ENCODE data around the gene RIOK1.

RIOK1 gene

GRCh38 chr6:7467007-7467897 lies 77.6 kb downstream of the RIOK1 start:
- DNase-seq: no peak
- intact Hi-C loops (cut with DNase I): no loop called here
